GM23338 (cell line): ENCODE data around the gene RNF213. TPM values are rescaled to one million over a fixed set of nuclear protein-coding genes. Genes with fewer than 3 reads are reported as not detected.

Source experiments
- ETS1 ChIP-seq: IDR thresholded peaks from 2 replicates; pipeline ENCODE4 v1.6.1; 2016; ENCODE audit warnings: antibody characterized with exemption
- EZH2 ChIP-seq: fragments of 200-600 bp; sonication (generic); IDR thresholded peaks from one replicate; pipeline ENCODE4 v1.8.0; 2017; ENCODE audit warnings: antibody characterized with exemption, mild to moderate bottlenecking, low read depth; ENCODE audit not compliant: unreplicated experiment
- JUNB ChIP-seq: IDR thresholded peaks from one replicate; pipeline ENCODE4 v1.6.1; 2016; ENCODE audit warnings: antibody characterized with exemption; ENCODE audit not compliant: unreplicated experiment
- REST ChIP-seq: IDR thresholded peaks from one replicate; pipeline ENCODE4 v1.6.1; 2018; ENCODE audit warnings: antibody characterized with exemption; ENCODE audit not compliant: unreplicated experiment
- ZNF331 ChIP-seq: fragments of 250-450 bp; sonication (Bioruptor Pico); IDR thresholded peaks from 2 replicates; pipeline ENCODE4 v1.5.0; 2020; ENCODE audit warnings: low read depth, mild to moderate bottlenecking, moderate library complexity
- polyA plus RNA-seq: library from polyadenylated mRNA; unstranded; fragments of >200 nt; fragmentation: Nextera tagmentation; extraction: Ambion mirVana; gene quantifications from 2 replicates; pipeline ENCODE4 v1.2.1, GENCODE V29; 2016
- total RNA-seq: library from RNA; depleted of rRNA; stranded (reverse); fragments of >200 nt; shearing (Covaris generic); gene quantifications from 2 replicates; pipeline ENCODE4 v1.2.3, GENCODE V29; 2014
- TF ChIP-seq, protein P1 (sequence below): fragments of 250-450 bp; sonication (Bioruptor Pico); IDR thresholded peaks from 2 replicates; pipeline ENCODE4 v1.5.0; 2020; ENCODE audit warnings: mild to moderate bottlenecking, moderate library complexity

RNF213 gene
- total and polyA plus RNA-seq, 2 experiments from 2014 or later: 21.2 to 67.2 TPM

DNA sequence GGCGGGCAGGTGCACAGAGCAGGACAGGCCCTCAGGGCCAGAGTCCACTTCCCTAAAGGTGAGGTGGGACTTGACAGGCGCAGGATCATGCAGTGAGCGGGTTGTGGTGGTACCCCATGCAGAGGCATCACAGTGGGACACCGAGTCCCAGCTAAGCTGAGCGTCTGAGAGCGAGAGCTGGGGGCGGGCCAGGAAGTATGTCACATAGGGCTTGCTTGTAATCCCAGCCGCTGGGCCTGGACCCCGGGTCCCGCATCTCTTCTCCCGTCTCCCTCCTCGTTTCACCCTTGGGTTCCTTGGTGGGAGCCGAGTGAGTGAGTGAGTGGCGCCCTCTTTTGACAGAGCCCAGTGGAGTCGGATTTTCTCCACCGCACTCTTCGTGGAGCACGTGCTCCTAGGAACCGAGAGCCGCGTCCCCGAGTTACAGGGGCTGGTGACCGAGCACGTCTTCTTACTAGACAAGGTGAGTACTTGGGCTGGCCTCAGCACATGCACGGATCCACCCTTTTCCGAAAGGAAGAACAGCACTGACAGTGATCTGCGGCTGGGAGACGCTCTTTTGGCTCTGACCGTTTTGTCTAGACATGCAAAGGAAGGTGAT, 103.5 kb downstream of the RNF213 start (continued):
- TF ChIP-seq, protein P1, sequence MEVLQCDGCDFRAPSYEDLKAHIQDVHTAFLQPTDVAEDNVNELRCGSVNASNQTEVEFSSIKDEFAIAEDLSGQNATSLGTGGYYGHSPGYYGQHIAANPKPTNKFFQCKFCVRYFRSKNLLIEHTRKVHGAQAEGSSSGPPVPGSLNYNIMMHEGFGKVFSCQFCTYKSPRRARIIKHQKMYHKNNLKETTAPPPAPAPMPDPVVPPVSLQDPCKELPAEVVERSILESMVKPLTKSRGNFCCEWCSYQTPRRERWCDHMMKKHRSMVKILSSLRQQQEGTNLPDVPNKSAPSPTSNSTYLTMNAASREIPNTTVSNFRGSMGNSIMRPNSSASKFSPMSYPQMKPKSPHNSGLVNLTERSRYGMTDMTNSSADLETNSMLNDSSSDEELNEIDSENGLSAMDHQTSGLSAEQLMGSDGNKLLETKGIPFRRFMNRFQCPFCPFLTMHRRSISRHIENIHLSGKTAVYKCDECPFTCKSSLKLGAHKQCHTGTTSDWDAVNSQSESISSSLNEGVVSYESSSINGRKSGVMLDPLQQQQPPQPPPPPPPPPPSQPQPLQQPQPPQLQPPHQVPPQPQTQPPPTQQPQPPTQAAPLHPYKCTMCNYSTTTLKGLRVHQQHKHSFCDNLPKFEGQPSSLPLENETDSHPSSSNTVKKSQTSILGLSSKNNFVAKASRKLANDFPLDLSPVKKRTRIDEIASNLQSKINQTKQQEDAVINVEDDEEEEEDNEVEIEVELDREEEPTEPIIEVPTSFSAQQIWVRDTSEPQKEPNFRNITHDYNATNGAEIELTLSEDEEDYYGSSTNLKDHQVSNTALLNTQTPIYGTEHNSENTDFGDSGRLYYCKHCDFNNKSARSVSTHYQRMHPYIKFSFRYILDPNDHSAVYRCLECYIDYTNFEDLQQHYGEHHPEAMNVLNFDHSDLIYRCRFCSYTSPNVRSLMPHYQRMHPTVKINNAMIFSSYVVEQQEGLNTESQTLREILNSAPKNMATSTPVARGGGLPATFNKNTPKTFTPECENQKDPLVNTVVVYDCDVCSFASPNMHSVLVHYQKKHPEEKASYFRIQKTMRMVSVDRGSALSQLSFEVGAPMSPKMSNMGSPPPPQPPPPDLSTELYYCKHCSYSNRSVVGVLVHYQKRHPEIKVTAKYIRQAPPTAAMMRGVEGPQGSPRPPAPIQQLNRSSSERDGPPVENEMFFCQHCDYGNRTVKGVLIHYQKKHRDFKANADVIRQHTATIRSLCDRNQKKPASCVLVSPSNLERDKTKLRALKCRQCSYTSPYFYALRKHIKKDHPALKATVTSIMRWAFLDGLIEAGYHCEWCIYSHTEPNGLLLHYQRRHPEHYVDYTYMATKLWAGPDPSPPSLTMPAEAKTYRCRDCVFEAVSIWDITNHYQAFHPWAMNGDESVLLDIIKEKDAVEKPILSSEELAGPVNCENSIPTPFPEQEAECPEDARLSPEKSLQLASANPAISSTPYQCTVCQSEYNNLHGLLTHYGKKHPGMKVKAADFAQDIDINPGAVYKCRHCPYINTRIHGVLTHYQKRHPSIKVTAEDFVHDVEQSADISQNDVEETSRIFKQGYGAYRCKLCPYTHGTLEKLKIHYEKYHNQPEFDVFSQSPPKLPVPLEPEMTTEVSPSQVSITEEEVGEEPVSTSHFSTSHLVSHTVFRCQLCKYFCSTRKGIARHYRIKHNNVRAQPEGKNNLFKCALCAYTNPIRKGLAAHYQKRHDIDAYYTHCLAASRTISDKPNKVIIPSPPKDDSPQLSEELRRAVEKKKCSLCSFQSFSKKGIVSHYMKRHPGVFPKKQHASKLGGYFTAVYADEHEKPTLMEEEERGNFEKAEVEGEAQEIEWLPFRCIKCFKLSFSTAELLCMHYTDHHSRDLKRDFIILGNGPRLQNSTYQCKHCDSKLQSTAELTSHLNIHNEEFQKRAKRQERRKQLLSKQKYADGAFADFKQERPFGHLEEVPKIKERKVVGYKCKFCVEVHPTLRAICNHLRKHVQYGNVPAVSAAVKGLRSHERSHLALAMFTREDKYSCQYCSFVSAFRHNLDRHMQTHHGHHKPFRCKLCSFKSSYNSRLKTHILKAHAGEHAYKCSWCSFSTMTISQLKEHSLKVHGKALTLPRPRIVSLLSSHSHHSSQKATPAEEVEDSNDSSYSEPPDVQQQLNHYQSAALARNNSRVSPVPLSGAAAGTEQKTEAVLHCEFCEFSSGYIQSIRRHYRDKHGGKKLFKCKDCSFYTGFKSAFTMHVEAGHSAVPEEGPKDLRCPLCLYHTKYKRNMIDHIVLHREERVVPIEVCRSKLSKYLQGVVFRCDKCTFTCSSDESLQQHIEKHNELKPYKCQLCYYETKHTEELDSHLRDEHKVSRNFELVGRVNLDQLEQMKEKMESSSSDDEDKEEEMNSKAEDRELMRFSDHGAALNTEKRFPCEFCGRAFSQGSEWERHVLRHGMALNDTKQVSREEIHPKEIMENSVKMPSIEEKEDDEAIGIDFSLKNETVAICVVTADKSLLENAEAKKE (CRISPR knock-in tag): no peak
- TF ChIP-seq REST (no peak), ETS1 (no peak), JUNB (no peak), ZNF331 (CRISPR knock-in tag) (no peak), EZH2 (no peak)
